ENCODE results near the gene TIMM9. TPM values are rescaled to one million over a fixed set of nuclear protein-coding genes. Genes with fewer than 3 reads are reported as not detected.
A peak's percentile ranks its signal among the peaks of the same experiment; 100 is the strongest.

The TIMM9 gene
- total RNA-seq: 10 to 100 TPM; 25.3 to 59.4 (median 29.2) TPM
- 10 to 100 TPM; 56.4 to 64.1 (median 56.6) TPM for polyA plus RNA-seq
- long read RNA-seq, donor 1, partial matches to known transcripts: 15 of 17 reads
- long read RNA-seq, donor 1, other reads (novel, unspliced or antisense): 0 of 17 reads
- long read RNA-seq, donor 2, partial matches to known transcripts: 13 of 16 reads
- long read RNA-seq, donor 2, other reads (novel, unspliced or antisense): 0 of 16 reads

DNA sequence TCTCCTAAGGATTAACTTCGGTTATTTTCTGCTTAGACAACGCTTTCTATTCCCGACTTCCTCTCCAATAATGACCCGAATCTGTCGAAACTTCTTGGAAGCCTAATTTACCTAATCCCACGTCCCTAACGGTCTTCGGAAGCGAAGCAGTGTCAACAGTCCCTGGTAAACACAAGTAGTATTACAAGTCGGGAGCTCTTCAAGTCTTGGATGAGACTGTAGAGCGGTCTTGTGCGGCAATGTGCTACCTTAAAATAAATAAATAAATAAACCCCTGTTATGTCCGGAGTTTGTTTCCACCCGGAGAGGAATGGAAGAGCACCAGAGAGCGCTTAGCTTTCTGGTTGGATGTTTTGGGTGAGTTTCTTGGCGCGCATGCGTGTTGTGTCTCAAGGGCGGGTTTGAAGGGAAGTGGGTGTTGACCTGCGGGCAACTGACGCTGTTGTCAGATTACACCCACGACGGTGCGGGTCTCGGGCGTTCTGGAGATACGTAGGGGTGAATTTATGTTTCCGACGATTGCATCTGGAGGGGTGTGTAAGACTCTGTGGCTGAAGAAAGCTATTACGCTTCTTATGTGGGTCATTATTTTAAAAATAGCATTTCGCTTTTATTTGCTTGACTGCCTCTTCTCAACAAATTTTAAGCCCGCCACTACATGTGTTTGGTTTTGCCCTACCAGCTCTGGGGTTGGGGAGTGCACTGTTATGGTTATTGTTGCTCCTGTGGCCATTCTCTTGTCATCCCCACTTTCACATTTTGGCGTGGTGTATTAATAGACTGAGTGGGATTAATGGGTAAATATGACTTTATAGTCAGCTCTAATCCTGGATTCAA is at the start of gene TIMM9, which contains the start of gene KIAA0586:
Gene TIMM9, minus strand, starts transcription at position 251 of the 837 bp plus-strand sequence. CDS start 15,586 bp downstream, outside the sequence.
Gene KIAA0586, plus strand, starts transcription at position 439 of the 837 bp plus-strand sequence. CDS start 546 bp downstream, outside the sequence.
- 0 to 1% (median 0%) methylated on average over 33 of the region's 33 CpGs for WGBS, 5 donors
- intact Hi-C loops (cut with DNase I; ENCODE audit: low total_unique reads): no loop called here
- peak; percentile 97 for DNase-seq
- Histone ChIP-seq H3K36me3 (peaks cover 0 to 37% (median 12%) of the 10 kb centered on the region in 6 donors), H3K9me3 (no peaks in the 10 kb centered on the region), H3K4me1 (peaks cover 20 to 61% (median 39%) of the 10 kb centered on the region in 6 donors), H3K27me3 (replicated peaks in 1 of 7) (no peaks in the 10 kb centered on the region), H3K4me3 (peak within 1 kb of the TSS; percentile 82 to 98 (median 90)), H3K27ac (peak within 1 kb of the TSS; percentile 90 to 98 (median 96))
- TF ChIP-seq POLR2A (IDR thresholded peaks at IDR 0.05) (peak; percentile 80 to 95 (median 91)), CTCF (IDR thresholded peaks at IDR 0.05 in 8 of 11, conservative IDR thresholded peaks at IDR 0.05 in 3 of 11) (peak in 2 of 11 experiments; percentile 17 to 22), POLR2AphosphoS5 (IDR thresholded peaks at IDR 0.05) (peak; percentile 64 to 97 (median 97))

GRCh38 chr14:58476320-58476719 is 49.0 kb upstream of the TIMM9 start:
- no peaks in the 10 kb centered on the region for H3K4me1 ChIP-seq
- no peaks in the 10 kb centered on the region for H3K27me3 ChIP-seq (replicated peaks in 1 of 7)
- 95 to 100% (median 96%) methylated on average over 1 of the region's 1 CpG for WGBS, 5 donors
- no peak for TF ChIP-seq POLR2A (IDR thresholded peaks at IDR 0.05)
- no peak for TF ChIP-seq POLR2AphosphoS5 (IDR thresholded peaks at IDR 0.05)
- peaks cover 0 to 77% (median 31%) of the 10 kb centered on the region in 6 donors for H3K36me3 ChIP-seq
- no peak overlapping the region for H3K27ac ChIP-seq
- DNase-seq: no peak
- intact Hi-C loops (cut with DNase I; ENCODE audit: low total_unique reads): no loop called here
- H3K4me3 ChIP-seq: no peak overlapping the region
- H3K9me3 ChIP-seq: no peaks in the 10 kb centered on the region

GRCh38 chr14:58469309-58469708 is 42.0 kb upstream of the TIMM9 start:
- peaks cover 0 to 94% (median 46%) of the 10 kb centered on the region in 6 donors for H3K36me3 ChIP-seq

GRCh38 chr14:58467575-58467974 is 40.2 kb upstream of the TIMM9 start:
- Histone ChIP-seq H3K9me3 (no peaks in the 10 kb centered on the region), H3K36me3 (peaks cover 0 to 98% (median 58%) of the 10 kb centered on the region in 6 donors), H3K4me1 (no peaks in the 10 kb centered on the region), H3K27me3 (replicated peaks in 1 of 7) (no peaks in the 10 kb centered on the region), H3K4me3 (no peak overlapping the region), H3K27ac (no peak overlapping the region)
- 93 to 96% (median 95%) methylated on average over 2 of the region's 2 CpGs for WGBS, 5 donors
- no peak for DNase-seq
- no peak for TF ChIP-seq POLR2AphosphoS5 (IDR thresholded peaks at IDR 0.05)
- TF ChIP-seq POLR2A (IDR thresholded peaks at IDR 0.05): no peak
- TF ChIP-seq CTCF (IDR thresholded peaks at IDR 0.05 in 8 of 11, conservative IDR thresholded peaks at IDR 0.05 in 3 of 11): no peak
- intact Hi-C loops (cut with DNase I; ENCODE audit: low total_unique reads): no loop called here

More at GRCh38 chr14:58469309-58469708, 42.0 kb upstream of the TIMM9 start:
- Histone ChIP-seq H3K27ac (no peak overlapping the region), H3K4me1 (no peaks in the 10 kb centered on the region), H3K9me3 (no peaks in the 10 kb centered on the region), H3K27me3 (replicated peaks in 1 of 7) (no peaks in the 10 kb centered on the region), H3K4me3 (no peak overlapping the region)
- TF ChIP-seq POLR2AphosphoS5 (IDR thresholded peaks at IDR 0.05): no peak
- TF ChIP-seq CTCF (IDR thresholded peaks at IDR 0.05 in 8 of 11, conservative IDR thresholded peaks at IDR 0.05 in 3 of 11): no peak
- TF ChIP-seq POLR2A (IDR thresholded peaks at IDR 0.05): no peak
- DNase-seq: no peak
- intact Hi-C loops (cut with DNase I; ENCODE audit: low total_unique reads): no loop called here
- 94 to 97% (median 95%) methylated on average over 5 of the region's 5 CpGs for WGBS, 5 donors

Data from spleen (tissue), 13 donors.